Measurements from ENCODE around the gene HIF1A. TPM values are rescaled to one million over a fixed set of nuclear protein-coding genes. Genes with fewer than 3 reads are reported as not detected.

Gene HIF1A
- total RNA-seq, 1 donor from 2014 or later: 236 TPM

GRCh38 chr14:61749867-61750266 lies 54.6 kb downstream of the HIF1A start:
- DNase-seq: peak; percentile 47

- DNase-seq: peak; percentile 87
Measured at GRCh38 chr14:61750708-61751474, 55.6 kb downstream of the HIF1A start.

GRCh38 chr14:61751475-61751989 lies 56.2 kb downstream of the HIF1A start:
- no peak for DNase-seq

GRCh38 chr14:61752626-61753025 lies 57.3 kb downstream of the HIF1A start:
- DNase-seq: peak; percentile 33

GRCh38 chr14:61753631-61754030 lies 58.3 kb downstream of the HIF1A start:
- peak; percentile 24 for DNase-seq

GRCh38 chr14:61754627-61755381 lies 59.5 kb downstream of the HIF1A start:
- DNase-seq: peak; percentile 25

GRCh38 chr14:61755382-61755742 lies 60.0 kb downstream of the HIF1A start:
- peak; percentile 23 for DNase-seq

GRCh38 chr14:61756135-61756534 lies 60.8 kb downstream of the HIF1A start:
- no peak for DNase-seq

- no peak for DNase-seq
Measured at GRCh38 chr14:61759878-61760277, 64.6 kb downstream of the HIF1A start.

GRCh38 chr14:61761557-61761956 lies 66.2 kb downstream of the HIF1A start:
- DNase-seq: no peak

- DNase-seq: peak; percentile 99
Measured at GRCh38 chr14:61761959-61762786, 66.9 kb downstream of the HIF1A start, which contains the start of gene SNAPC1. Gene SNAPC1, plus strand, starts transcription at chr14:61762420. Its CDS starts 41 bp downstream, at chr14:61762461.

- DNase-seq: peak; percentile 22
Measured at GRCh38 chr14:61764342-61765122, 69.2 kb downstream of the HIF1A start.

- peak; percentile 58 for DNase-seq
Measured at GRCh38 chr14:61765225-61765943, 70.1 kb downstream of the HIF1A start.

- peak; percentile 28 for DNase-seq
Measured at GRCh38 chr14:61766151-61766550, 70.8 kb downstream of the HIF1A start.

- DNase-seq: no peak
Measured at GRCh38 chr14:61768240-61768639, 72.9 kb downstream of the HIF1A start.

GRCh38 chr14:61769893-61770292 lies 74.6 kb downstream of the HIF1A start:
- DNase-seq: no peak

- no peak for DNase-seq
Measured at GRCh38 chr14:61774861-61775260, 79.5 kb downstream of the HIF1A start.

- DNase-seq: no peak
Measured at GRCh38 chr14:61780125-61780524, 84.8 kb downstream of the HIF1A start.

- no peak for DNase-seq
Measured at GRCh38 chr14:61797309-61797708, 102.0 kb downstream of the HIF1A start.
